Measurements from ENCODE around the gene WDR88. TPM values are rescaled to one million over a fixed set of nuclear protein-coding genes. Genes with fewer than 3 reads are reported as not detected.

The WDR88 gene
- total and polyA plus RNA-seq, 2 experiments from 2014 or later, result not detected

- no peaks in the 10 kb centered on the region for H3K9me2 ChIP-seq (ENCODE audit: insufficient read depth)
- no peak overlapping the region for H2AFZ ChIP-seq
- H3K36me3 Mint-ChIP-seq (ENCODE audit: low read depth), result peaks cover 47% of the 10 kb centered on the region
- no peak overlapping the region for H3K27ac Mint-ChIP-seq
- H3K9me3 Mint-ChIP-seq, result no peaks in the 10 kb centered on the region
- H3K27me3 Mint-ChIP-seq (ENCODE audit: insufficient read depth, low read depth, poor library complexity), result no peaks in the 10 kb centered on the region
- no peaks in the 10 kb centered on the region for H4K20me1 ChIP-seq (replicated peaks; ENCODE audit: insufficient read depth)
- H3K27ac ChIP-seq (ENCODE audit: low read depth), result no peak overlapping the region
- no peaks in the 10 kb centered on the region for H3K27me3 ChIP-seq (ENCODE audit: insufficient read depth)
- no peak overlapping the region for H3K4me3 Mint-ChIP-seq
- H3K4me3 ChIP-seq, result no peak overlapping the region
- no peaks in the 10 kb centered on the region for H3K79me2 ChIP-seq (replicated peaks; ENCODE audit: insufficient read depth)
- no peak overlapping the region for H3K4me2 ChIP-seq
- H3K36me3 ChIP-seq (ENCODE audit: insufficient read depth), result peaks cover 8% of the 10 kb centered on the region; the same call in 1 of the 2 replicates
- H3K4me1 Mint-ChIP-seq, result no peaks in the 10 kb centered on the region
- no peaks in the 10 kb centered on the region for H3F3A ChIP-seq (replicated peaks; ENCODE audit: low read depth)
- DNase-seq (ENCODE audit: low spot score) (no peak), ATAC-seq (no peak)
- TF ChIP-seq ZNF114 (CRISPR knock-in tag; IDR thresholded peaks at IDR 0.05) (no peak), ETS1 (IDR thresholded peaks at IDR 0.05) (no peak), EZH2 (IDR thresholded peaks at IDR 0.05; ENCODE audit: low read depth, unreplicated experiment) (no peak), JUNB (IDR thresholded peaks at IDR 0.05; ENCODE audit: unreplicated experiment) (no peak), STAT1 (IDR thresholded peaks at IDR 0.05; ENCODE audit: unreplicated experiment) (no peak), POLR2AphosphoS5 (IDR thresholded peaks at IDR 0.05; ENCODE audit: low read depth) (no peak), CTCF (conservative IDR thresholded peaks at IDR 0.05; ENCODE audit: low read depth in 2 of 2) (no peak), REST (IDR thresholded peaks at IDR 0.05; ENCODE audit: unreplicated experiment) (no peak), EZH2phosphoT487 (IDR thresholded peaks at IDR 0.05; ENCODE audit: unreplicated experiment) (no peak), CREB1 (CRISPR knock-in tag; IDR thresholded peaks at IDR 0.05; ENCODE audit: low read depth) (no peak), ZNF462 (CRISPR knock-in tag; IDR thresholded peaks at IDR 0.05) (no peak), ZNF331 (CRISPR knock-in tag; IDR thresholded peaks at IDR 0.05; ENCODE audit: low read depth) (no peak), NANOG (IDR thresholded peaks at IDR 0.05; ENCODE audit: borderline replicate concordance) (no peak)
- no peaks in the 10 kb centered on the region for H3K4me1 ChIP-seq (ENCODE audit: insufficient read depth)
Observed at GRCh38 chr19:33102893-33103292, 29.0 kb upstream of the WDR88 start.
